ENCODE results near the gene PHF21B. TPM values are rescaled to one million over a fixed set of nuclear protein-coding genes. Genes with fewer than 3 reads are reported as not detected.

The PHF21B gene
- 4.6 TPM for total RNA-seq (ENCODE audit: unreplicated experiment)
- long read RNA-seq, partial matches to known transcripts: 0 of 2 reads
- long read RNA-seq, other reads (novel, unspliced or antisense): 2 of 2 reads

- Mint-ChIP-seq H3K36me3 (ENCODE audit: low read depth, unreplicated experiment) (peaks cover 7% of the 10 kb centered on the region), H3K9me3 (ENCODE audit: unreplicated experiment) (no peaks in the 10 kb centered on the region), H3K27me3 (ENCODE audit: unreplicated experiment) (peaks cover 7% of the 10 kb centered on the region), H3K4me1 (ENCODE audit: unreplicated experiment) (peaks cover 18% of the 10 kb centered on the region), H3K4me3 (ENCODE audit: unreplicated experiment) (peak within 1 kb of the TSS; percentile 97), H3K27ac (ENCODE audit: unreplicated experiment) (peak within 1 kb of the TSS; percentile 88)
- DNase-seq (ENCODE audit: low spot score): peak; percentile 85
- TF ChIP-seq CTCF (IDR thresholded peaks at IDR 0.05; ENCODE audit: unreplicated experiment): no peak
Measured at GRCh38 chr22:45009606-45010531, at the start of gene PHF21B. TSS of gene PHF21B (minus strand) at chr22:45010005. CDS start at chr22:45009549, 456 bp downstream.

- Mint-ChIP-seq H3K9me3 (ENCODE audit: unreplicated experiment) (no peaks in the 10 kb centered on the region), H3K27me3 (ENCODE audit: unreplicated experiment) (no peaks in the 10 kb centered on the region), H3K27ac (ENCODE audit: unreplicated experiment) (no peak overlapping the region), H3K36me3 (ENCODE audit: low read depth, unreplicated experiment) (no peaks in the 10 kb centered on the region), H3K4me3 (ENCODE audit: unreplicated experiment) (no peak overlapping the region), H3K4me1 (ENCODE audit: unreplicated experiment) (no peaks in the 10 kb centered on the region)
- TF ChIP-seq CTCF (IDR thresholded peaks at IDR 0.05; ENCODE audit: unreplicated experiment): no peak
- no peak for DNase-seq (ENCODE audit: low spot score)
Measured at GRCh38 chr22:45059296-45059695, 49.5 kb upstream of the PHF21B start.

GRCh38 chr22:45058622-45058912 lies 48.8 kb upstream of the PHF21B start:
- no peak for DNase-seq (ENCODE audit: low spot score)
- H3K4me3 Mint-ChIP-seq (ENCODE audit: unreplicated experiment): no peak overlapping the region
- H3K4me1 Mint-ChIP-seq (ENCODE audit: unreplicated experiment): no peaks in the 10 kb centered on the region
- no peak for TF ChIP-seq CTCF (IDR thresholded peaks at IDR 0.05; ENCODE audit: unreplicated experiment)
- no peaks in the 10 kb centered on the region for H3K27me3 Mint-ChIP-seq (ENCODE audit: unreplicated experiment)
- no peak overlapping the region for H3K27ac Mint-ChIP-seq (ENCODE audit: unreplicated experiment)
- no peaks in the 10 kb centered on the region for H3K36me3 Mint-ChIP-seq (ENCODE audit: low read depth, unreplicated experiment)
- no peaks in the 10 kb centered on the region for H3K9me3 Mint-ChIP-seq (ENCODE audit: unreplicated experiment)

GRCh38 chr22:45055936-45056335 lies 46.1 kb upstream of the PHF21B start:
- H3K4me3 Mint-ChIP-seq (ENCODE audit: unreplicated experiment): no peak overlapping the region
- H3K27ac Mint-ChIP-seq (ENCODE audit: unreplicated experiment): no peak overlapping the region
- no peaks in the 10 kb centered on the region for H3K9me3 Mint-ChIP-seq (ENCODE audit: unreplicated experiment)
- no peak for DNase-seq (ENCODE audit: low spot score)
- no peaks in the 10 kb centered on the region for H3K36me3 Mint-ChIP-seq (ENCODE audit: low read depth, unreplicated experiment)
- peaks cover 8% of the 10 kb centered on the region for H3K27me3 Mint-ChIP-seq (ENCODE audit: unreplicated experiment)
- no peaks in the 10 kb centered on the region for H3K4me1 Mint-ChIP-seq (ENCODE audit: unreplicated experiment)
- no peak for TF ChIP-seq CTCF (IDR thresholded peaks at IDR 0.05; ENCODE audit: unreplicated experiment)

- Mint-ChIP-seq H3K9me3 (ENCODE audit: unreplicated experiment) (no peaks in the 10 kb centered on the region), H3K27ac (ENCODE audit: unreplicated experiment) (no peak overlapping the region), H3K36me3 (ENCODE audit: low read depth, unreplicated experiment) (no peaks in the 10 kb centered on the region), H3K4me3 (ENCODE audit: unreplicated experiment) (no peak overlapping the region), H3K27me3 (ENCODE audit: unreplicated experiment) (peaks cover 8% of the 10 kb centered on the region), H3K4me1 (ENCODE audit: unreplicated experiment) (no peaks in the 10 kb centered on the region)
- no peak for DNase-seq (ENCODE audit: low spot score)
- no peak for TF ChIP-seq CTCF (IDR thresholded peaks at IDR 0.05; ENCODE audit: unreplicated experiment)
Measured at GRCh38 chr22:45053571-45053970, 43.8 kb upstream of the PHF21B start.

Measured in endothelial cell (in vitro differentiated cells).